Measurements from ENCODE around the gene TEAD3. TPM values are rescaled to one million over a fixed set of nuclear protein-coding genes. Genes with fewer than 3 reads are reported as not detected.

The TEAD3 gene
- total RNA-seq, 1 experiment from 2014 or later, result 10.7 TPM

DNA sequence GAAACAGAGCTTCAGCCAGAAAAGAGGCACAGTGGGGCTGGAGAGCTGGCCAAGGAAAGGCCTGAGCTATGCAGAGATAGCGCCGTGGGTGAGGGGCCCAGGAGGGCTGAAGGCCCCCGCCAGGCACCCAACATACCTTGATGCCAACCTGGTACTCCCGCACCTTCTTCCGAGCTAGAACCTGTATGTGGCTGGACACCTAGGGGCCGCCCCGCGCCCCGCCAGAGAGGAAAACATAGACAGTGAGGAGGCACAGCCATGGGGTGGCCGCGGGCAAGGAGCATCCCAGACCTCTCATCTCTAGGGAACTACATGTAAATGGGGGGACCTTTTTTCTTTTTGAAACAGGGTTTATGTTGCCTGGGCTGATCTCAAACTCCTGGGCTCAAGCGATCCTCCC, 16.7 kb downstream of the TEAD3 start:
- POLR2A ChIA-PET, result no interaction called here
- no peak for DNase-seq (ENCODE audit: low read depth, low spot score)
- in situ Hi-C loops (cut with HindIII; ENCODE audit: low pct_unique_long_range_greater_than_20kb, low sequenced_read_pairs) (no loop called here), intact Hi-C loops (cut with micrococcal nuclease; ENCODE audit: unreplicated experiment) (no loop called here)
- Histone ChIP-seq H3K27ac (ENCODE audit: low read length) (no peak overlapping the region), H3K4me3 (ENCODE audit: low read depth in 2 of 2, low read length in 2 of 2) (no peak overlapping the region), H3K27me3 (ENCODE audit: control insufficient read depth, insufficient read depth, low read length) (no peaks in the 10 kb centered on the region), H3K36me3 (ENCODE audit: control insufficient read depth, insufficient read depth, low read length) (no peaks in the 10 kb centered on the region), H3K9me3 (ENCODE audit: control insufficient read depth, insufficient read depth, low read depth, low read length) (no peaks in the 10 kb centered on the region), H3K4me1 (ENCODE audit: control insufficient read depth, insufficient read depth, low read length) (no peaks in the 10 kb centered on the region)
- BruUV-seq (replicated peaks), result no TSS peak
- no peak for ATAC-seq
- CTCF ChIA-PET, result no interaction called here
- no peak for TF ChIP-seq POLR2AphosphoS5 (IDR thresholded peaks at IDR 0.05; ENCODE audit: low read depth, low read length)
- no peak for TF ChIP-seq CTCF (IDR thresholded peaks at IDR 0.05)
- TF ChIP-seq, protein P1, sequence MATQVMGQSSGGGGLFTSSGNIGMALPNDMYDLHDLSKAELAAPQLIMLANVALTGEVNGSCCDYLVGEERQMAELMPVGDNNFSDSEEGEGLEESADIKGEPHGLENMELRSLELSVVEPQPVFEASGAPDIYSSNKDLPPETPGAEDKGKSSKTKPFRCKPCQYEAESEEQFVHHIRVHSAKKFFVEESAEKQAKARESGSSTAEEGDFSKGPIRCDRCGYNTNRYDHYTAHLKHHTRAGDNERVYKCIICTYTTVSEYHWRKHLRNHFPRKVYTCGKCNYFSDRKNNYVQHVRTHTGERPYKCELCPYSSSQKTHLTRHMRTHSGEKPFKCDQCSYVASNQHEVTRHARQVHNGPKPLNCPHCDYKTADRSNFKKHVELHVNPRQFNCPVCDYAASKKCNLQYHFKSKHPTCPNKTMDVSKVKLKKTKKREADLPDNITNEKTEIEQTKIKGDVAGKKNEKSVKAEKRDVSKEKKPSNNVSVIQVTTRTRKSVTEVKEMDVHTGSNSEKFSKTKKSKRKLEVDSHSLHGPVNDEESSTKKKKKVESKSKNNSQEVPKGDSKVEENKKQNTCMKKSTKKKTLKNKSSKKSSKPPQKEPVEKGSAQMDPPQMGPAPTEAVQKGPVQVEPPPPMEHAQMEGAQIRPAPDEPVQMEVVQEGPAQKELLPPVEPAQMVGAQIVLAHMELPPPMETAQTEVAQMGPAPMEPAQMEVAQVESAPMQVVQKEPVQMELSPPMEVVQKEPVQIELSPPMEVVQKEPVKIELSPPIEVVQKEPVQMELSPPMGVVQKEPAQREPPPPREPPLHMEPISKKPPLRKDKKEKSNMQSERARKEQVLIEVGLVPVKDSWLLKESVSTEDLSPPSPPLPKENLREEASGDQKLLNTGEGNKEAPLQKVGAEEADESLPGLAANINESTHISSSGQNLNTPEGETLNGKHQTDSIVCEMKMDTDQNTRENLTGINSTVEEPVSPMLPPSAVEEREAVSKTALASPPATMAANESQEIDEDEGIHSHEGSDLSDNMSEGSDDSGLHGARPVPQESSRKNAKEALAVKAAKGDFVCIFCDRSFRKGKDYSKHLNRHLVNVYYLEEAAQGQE (IDR thresholded peaks at IDR 0.05; ENCODE audit: insufficient read depth in 1 of 2, low read depth in 2 of 2, low read length in 1 of 2), result no peak
- no peak for TF ChIP-seq TCF7L2 (IDR thresholded peaks at IDR 0.05; ENCODE audit: low read depth, low read length)
- TF ChIP-seq SIN3A (IDR thresholded peaks at IDR 0.05; ENCODE audit: borderline replicate concordance, insufficient read depth, low read depth, low read length), result no peak

- TF ChIP-seq SIN3A (IDR thresholded peaks at IDR 0.05; ENCODE audit: borderline replicate concordance, insufficient read depth, low read depth, low read length) (no peak), POLR2AphosphoS5 (IDR thresholded peaks at IDR 0.05; ENCODE audit: low read depth, low read length) (no peak), CTCF (IDR thresholded peaks at IDR 0.05) (no peak), TCF7L2 (IDR thresholded peaks at IDR 0.05; ENCODE audit: low read depth, low read length) (no peak)
- TF ChIP-seq, protein P1 (IDR thresholded peaks at IDR 0.05; ENCODE audit: insufficient read depth in 1 of 2, low read depth in 2 of 2, low read length in 1 of 2), result no peak
- Histone ChIP-seq H3K27me3 (ENCODE audit: control insufficient read depth, insufficient read depth, low read length) (no peaks in the 10 kb centered on the region), H3K4me1 (ENCODE audit: control insufficient read depth, insufficient read depth, low read length) (peaks cover 6% of the 10 kb centered on the region), H3K4me3 (ENCODE audit: low read depth in 2 of 2, low read length in 2 of 2) (no peak overlapping the region), H3K36me3 (ENCODE audit: control insufficient read depth, insufficient read depth, low read length) (no peaks in the 10 kb centered on the region), H3K9me3 (ENCODE audit: control insufficient read depth, insufficient read depth, low read depth, low read length) (no peaks in the 10 kb centered on the region), H3K27ac (ENCODE audit: low read length) (no peak overlapping the region)
- intact Hi-C loops (cut with micrococcal nuclease; ENCODE audit: unreplicated experiment) (no loop called here), in situ Hi-C loops (cut with HindIII; ENCODE audit: low pct_unique_long_range_greater_than_20kb, low sequenced_read_pairs) (no loop called here)
- POLR2A ChIA-PET, result no interaction called here
- DNase-seq (ENCODE audit: low read depth, low spot score) (no peak), ATAC-seq (no peak)
- BruUV-seq (replicated peaks), result no TSS peak
- CTCF ChIA-PET, result no interaction called here
These were observed 18.6 kb downstream of the TEAD3 start for GRCh38 chr6:35478259-35478658.
